Measurements from ENCODE around the gene C1RL.

Gene C1RL

DNA sequence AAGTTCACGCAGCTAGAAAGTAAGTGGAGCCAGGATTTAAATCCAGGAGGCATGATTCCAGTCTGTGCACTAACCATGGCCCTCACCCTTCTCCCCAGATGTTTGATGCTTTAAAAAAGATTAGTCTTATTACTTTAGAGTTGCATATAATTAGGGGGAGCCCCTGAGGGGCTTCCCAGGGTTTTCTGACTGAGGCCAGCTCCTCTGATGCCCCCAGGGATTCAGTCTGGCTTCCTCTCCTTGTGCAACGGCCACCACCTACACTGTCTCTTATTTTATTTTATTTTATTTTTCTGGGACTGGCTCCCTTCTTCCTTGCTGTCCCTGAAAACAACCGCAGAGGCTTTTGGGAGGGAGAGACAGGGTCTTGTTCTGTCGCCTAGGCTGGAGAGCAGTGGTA, 43.8 kb upstream of the C1RL start:
- DNase-seq (ENCODE audit: low read depth): no peak
- TF ChIP-seq, protein P1, sequence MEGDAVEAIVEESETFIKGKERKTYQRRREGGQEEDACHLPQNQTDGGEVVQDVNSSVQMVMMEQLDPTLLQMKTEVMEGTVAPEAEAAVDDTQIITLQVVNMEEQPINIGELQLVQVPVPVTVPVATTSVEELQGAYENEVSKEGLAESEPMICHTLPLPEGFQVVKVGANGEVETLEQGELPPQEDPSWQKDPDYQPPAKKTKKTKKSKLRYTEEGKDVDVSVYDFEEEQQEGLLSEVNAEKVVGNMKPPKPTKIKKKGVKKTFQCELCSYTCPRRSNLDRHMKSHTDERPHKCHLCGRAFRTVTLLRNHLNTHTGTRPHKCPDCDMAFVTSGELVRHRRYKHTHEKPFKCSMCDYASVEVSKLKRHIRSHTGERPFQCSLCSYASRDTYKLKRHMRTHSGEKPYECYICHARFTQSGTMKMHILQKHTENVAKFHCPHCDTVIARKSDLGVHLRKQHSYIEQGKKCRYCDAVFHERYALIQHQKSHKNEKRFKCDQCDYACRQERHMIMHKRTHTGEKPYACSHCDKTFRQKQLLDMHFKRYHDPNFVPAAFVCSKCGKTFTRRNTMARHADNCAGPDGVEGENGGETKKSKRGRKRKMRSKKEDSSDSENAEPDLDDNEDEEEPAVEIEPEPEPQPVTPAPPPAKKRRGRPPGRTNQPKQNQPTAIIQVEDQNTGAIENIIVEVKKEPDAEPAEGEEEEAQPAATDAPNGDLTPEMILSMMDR (IDR thresholded peaks at IDR 0.05; ENCODE audit: insufficient read depth, low read depth, low read length, missing control alignments): no peak
- no peak overlapping the region for H3K4me3 ChIP-seq (ENCODE audit: low read length)

DNA sequence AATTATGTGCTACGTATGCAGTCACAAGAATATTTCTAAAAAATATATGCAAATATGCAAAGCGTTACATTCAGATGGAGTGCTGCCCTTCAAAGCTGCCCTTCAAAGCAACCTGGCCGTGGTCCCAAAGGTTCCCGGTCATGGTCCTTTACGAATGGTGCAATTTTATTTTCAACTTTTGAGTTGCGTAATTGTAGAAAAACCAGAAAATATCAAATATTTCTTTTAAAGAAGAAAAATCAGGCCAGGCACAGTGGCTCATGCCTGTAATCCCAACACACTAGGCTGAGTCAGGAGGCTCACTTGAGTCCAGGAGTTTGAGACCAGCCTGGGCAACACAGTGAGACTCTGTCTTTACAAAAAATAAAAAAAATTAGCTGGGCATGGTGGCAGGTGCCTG, 42.5 kb upstream of the C1RL start:
- no peak overlapping the region for H3K4me3 ChIP-seq (ENCODE audit: low read length)
- DNase-seq (ENCODE audit: low read depth): no peak
- TF ChIP-seq, protein P1 (IDR thresholded peaks at IDR 0.05; ENCODE audit: insufficient read depth, low read depth, low read length, missing control alignments): no peak

DNA sequence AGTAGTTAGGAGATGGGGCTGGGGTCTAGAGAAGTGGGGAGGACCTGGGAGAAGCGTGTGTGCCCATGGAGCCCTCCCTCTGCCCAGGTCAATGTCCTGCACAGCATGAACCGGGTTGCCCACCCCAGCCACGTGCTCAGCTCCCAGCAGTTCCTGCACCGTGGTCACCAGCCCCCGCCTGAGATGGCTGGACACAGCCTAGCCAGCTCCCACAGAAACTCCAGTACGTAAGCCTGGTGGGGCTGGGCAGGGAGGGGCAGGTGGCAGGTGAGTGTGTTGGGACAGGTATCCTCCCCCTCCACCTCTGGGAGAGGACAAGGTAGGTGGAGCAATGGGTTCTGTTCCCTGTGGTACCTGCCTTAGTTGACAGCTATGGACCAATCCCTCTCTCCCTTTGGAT, 41.8 kb upstream of the C1RL start:
- no peak overlapping the region for H3K4me3 ChIP-seq (ENCODE audit: low read length)
- no peak for DNase-seq (ENCODE audit: low read depth)
- TF ChIP-seq, protein P1 (IDR thresholded peaks at IDR 0.05; ENCODE audit: insufficient read depth, low read depth, low read length, missing control alignments): no peak

DNA sequence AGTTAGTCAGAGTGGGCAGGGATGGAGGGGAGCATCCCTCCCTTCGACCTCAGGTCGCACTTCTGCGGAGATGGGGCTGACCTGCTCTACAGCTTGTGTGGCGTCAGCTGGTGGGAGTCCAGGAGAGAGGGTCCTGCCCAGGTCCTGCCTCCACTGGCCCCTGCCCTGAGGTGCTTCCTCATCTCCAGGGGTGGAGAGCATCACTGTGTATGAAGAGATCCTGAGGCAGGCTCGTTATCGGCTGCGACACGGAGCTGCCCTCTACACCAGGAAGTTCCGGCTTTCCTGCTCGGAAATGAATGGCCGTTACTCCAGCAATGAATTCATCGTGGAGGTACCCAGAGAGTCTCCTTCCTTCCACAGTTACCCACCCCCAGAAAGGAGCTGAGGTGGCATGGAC, 41.3 kb upstream of the C1RL start:
- no peak for DNase-seq (ENCODE audit: low read depth)
- TF ChIP-seq, protein P1 (IDR thresholded peaks at IDR 0.05; ENCODE audit: insufficient read depth, low read depth, low read length, missing control alignments): no peak
- H3K4me3 ChIP-seq (ENCODE audit: low read length): no peak overlapping the region

DNA sequence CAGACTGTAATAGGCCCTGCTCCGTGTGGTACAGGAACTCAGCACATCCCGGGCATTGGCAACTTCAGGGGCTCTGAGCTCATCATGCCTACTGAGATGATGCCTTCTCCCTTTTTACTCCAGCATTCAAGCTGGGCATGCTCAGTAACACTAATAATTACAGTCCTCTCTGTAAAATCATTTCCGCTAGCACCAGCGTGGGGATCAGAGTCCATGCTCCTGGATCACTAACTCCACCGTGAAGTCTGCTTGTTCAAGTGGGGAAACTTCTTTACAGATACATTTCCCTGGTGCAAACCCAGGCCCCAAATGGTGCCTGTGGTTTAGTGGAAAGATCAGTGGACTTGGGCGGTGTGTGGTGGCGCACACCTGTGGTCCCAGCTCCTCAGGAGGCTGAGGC, 37.9 kb upstream of the C1RL start:
- no peak for DNase-seq (ENCODE audit: low read depth)
- TF ChIP-seq, protein P1 (IDR thresholded peaks at IDR 0.05; ENCODE audit: insufficient read depth, low read depth, low read length, missing control alignments): no peak

DNA sequence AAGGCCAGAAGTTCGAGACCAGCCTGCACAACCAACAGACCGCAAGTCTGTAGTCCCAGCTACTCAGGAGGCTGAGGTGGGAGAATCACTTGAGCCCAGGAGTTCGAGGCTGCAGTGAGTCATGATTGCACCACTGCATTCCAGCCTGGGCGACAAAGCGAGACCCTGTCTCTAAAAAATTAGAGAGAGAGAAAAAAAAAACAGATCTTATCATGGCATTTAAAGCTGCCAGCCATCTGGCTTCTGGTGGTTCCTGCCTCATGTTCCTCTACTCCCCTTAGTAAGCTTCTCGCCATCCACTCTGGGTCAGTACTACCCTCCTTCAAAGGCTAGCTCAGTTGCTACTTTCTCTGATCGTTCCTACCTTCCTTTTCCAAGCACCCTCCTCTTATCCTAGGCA, 37.2 kb upstream of the C1RL start:
- DNase-seq (ENCODE audit: low read depth): no peak
- no peak overlapping the region for H3K4me3 ChIP-seq (ENCODE audit: low read length)
- TF ChIP-seq, protein P1 (IDR thresholded peaks at IDR 0.05; ENCODE audit: insufficient read depth, low read depth, low read length, missing control alignments): no peak

More for the DNA sequence above, 37.9 kb upstream of the C1RL start:
- H3K4me3 ChIP-seq (ENCODE audit: low read length): no peak overlapping the region

DNA sequence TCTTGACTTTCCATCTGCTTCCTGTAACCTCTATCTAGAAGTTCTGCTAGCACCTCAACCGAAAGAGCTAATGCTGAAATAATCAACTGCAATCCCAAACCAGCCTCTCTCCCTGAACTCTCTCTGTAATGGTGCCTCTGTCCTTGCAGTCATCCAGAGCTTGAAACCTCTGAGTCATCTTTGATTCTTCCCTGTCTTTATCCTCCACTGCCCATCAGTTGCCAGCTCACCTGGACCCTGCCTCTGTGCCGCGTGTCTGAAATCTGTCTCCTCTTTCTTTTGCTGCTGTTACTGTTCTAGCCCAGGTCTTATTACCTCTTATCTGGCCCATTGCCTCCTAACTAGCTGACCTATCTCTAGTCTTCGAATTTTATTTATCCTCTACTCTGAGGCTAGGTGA, 36.7 kb upstream of the C1RL start:
- TF ChIP-seq, protein P1 (IDR thresholded peaks at IDR 0.05; ENCODE audit: insufficient read depth, low read depth, low read length, missing control alignments): no peak
- no peak overlapping the region for H3K4me3 ChIP-seq (ENCODE audit: low read length)
- no peak for DNase-seq (ENCODE audit: low read depth)
